Loucy (cell line): Measurements from ENCODE around the gene CDK5R2.

Experiments
- CTCF ChIP-seq: fragments of 200-600 bp; sonication (generic); conservative IDR thresholded peaks from 2 replicates; pipeline ENCODE4 v1.5.1; 2014; ENCODE audit warnings: mild to moderate bottlenecking, antibody characterized with exemption, low read length
- EZH2phosphoT487 ChIP-seq: fragments of 200-600 bp; IDR thresholded peaks from 2 replicates; pipeline ENCODE4 v1.6.1; 2018; ENCODE audit warnings: antibody characterized with exemption, mild to moderate bottlenecking, moderate library complexity, borderline replicate concordance

DNA sequence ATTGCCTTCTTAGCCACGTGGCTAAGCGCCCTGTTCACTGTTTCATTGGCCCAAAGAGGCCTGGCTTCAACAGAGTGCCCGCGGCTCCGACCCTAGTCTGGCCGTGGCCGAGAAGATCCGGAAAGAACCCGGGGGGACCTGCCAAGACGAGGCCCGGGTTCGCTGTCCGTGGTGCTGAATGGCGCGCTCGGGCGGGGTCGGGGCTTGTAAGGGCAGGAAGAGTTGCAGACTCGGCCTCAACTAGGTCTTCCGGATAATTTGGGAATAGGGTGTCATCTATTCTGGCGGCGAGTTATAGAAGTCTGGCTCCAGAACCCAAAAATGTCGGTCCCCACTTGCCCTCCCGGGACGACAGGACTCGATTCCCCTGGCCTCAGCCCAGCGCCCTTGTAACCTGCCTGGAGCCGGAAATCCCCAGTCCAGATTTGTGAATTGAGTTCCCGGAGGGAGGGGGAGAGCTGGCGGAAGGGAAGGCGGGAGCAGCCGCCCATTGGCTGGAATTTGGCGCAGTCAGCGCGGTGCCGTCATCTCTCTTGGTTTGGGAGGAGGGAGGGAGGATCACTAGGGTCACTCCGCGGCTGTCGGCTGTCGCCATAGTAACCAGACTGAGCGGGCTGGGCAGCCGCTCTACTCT is 3.5 kb downstream of the CDK5R2 start:
- TF ChIP-seq CTCF, result no peak
- TF ChIP-seq EZH2phosphoT487, result no peak
